Measurements from ENCODE around the gene TNFAIP2.

TNFAIP2 gene

GRCh38 chr14:103131580-103131979 lies 8.3 kb downstream of the TNFAIP2 start:
- Mint-ChIP-seq H3K36me3 (ENCODE audit: low read depth) (no peaks in the 10 kb centered on the region), H3K4me1 (ENCODE audit: low read depth) (no peaks in the 10 kb centered on the region), H3K27me3 (no peaks in the 10 kb centered on the region), H3K9me3 (no peaks in the 10 kb centered on the region), H3K27ac (no peak overlapping the region), H3K4me3 (no peak overlapping the region)

- Mint-ChIP-seq H3K27me3 (no peaks in the 10 kb centered on the region), H3K4me3 (no peak overlapping the region), H3K9me3 (no peaks in the 10 kb centered on the region), H3K27ac (no peak overlapping the region), H3K36me3 (ENCODE audit: low read depth) (no peaks in the 10 kb centered on the region), H3K4me1 (ENCODE audit: low read depth) (no peaks in the 10 kb centered on the region)
Observed at GRCh38 chr14:103132381-103133209, 9.3 kb downstream of the TNFAIP2 start.

GRCh38 chr14:103133210-103134140 lies 10.2 kb downstream of the TNFAIP2 start:
- Mint-ChIP-seq H3K4me1 (ENCODE audit: low read depth) (no peaks in the 10 kb centered on the region), H3K36me3 (ENCODE audit: low read depth) (no peaks in the 10 kb centered on the region), H3K27me3 (no peaks in the 10 kb centered on the region), H3K4me3 (no peak overlapping the region), H3K9me3 (no peaks in the 10 kb centered on the region), H3K27ac (no peak overlapping the region)

GRCh38 chr14:103134405-103134804 lies 11.1 kb downstream of the TNFAIP2 start:
- no peak overlapping the region for H3K4me3 Mint-ChIP-seq
- H3K4me1 Mint-ChIP-seq (ENCODE audit: low read depth): no peaks in the 10 kb centered on the region
- H3K36me3 Mint-ChIP-seq (ENCODE audit: low read depth): no peaks in the 10 kb centered on the region
- no peak overlapping the region for H3K27ac Mint-ChIP-seq
- H3K27me3 Mint-ChIP-seq: no peaks in the 10 kb centered on the region
- H3K9me3 Mint-ChIP-seq: no peaks in the 10 kb centered on the region

- H3K27me3 Mint-ChIP-seq: peaks cover 3% of the 10 kb centered on the region
- H3K9me3 Mint-ChIP-seq: no peaks in the 10 kb centered on the region
- H3K4me3 Mint-ChIP-seq: no peak overlapping the region
- no peak overlapping the region for H3K27ac Mint-ChIP-seq
- H3K36me3 Mint-ChIP-seq (ENCODE audit: low read depth): no peaks in the 10 kb centered on the region
- no peaks in the 10 kb centered on the region for H3K4me1 Mint-ChIP-seq (ENCODE audit: low read depth)
Observed at GRCh38 chr14:103134919-103135318, 11.7 kb downstream of the TNFAIP2 start.

- no peaks in the 10 kb centered on the region for H3K36me3 Mint-ChIP-seq (ENCODE audit: low read depth)
- peaks cover 7% of the 10 kb centered on the region for H3K27me3 Mint-ChIP-seq
- H3K27ac Mint-ChIP-seq: no peak overlapping the region
- H3K4me1 Mint-ChIP-seq (ENCODE audit: low read depth): no peaks in the 10 kb centered on the region
- H3K9me3 Mint-ChIP-seq: no peaks in the 10 kb centered on the region
- H3K4me3 Mint-ChIP-seq: no peak overlapping the region
Observed at GRCh38 chr14:103135333-103136260, 12.3 kb downstream of the TNFAIP2 start.

GRCh38 chr14:103136388-103137271 lies 13.4 kb downstream of the TNFAIP2 start:
- Mint-ChIP-seq H3K4me1 (ENCODE audit: low read depth) (no peaks in the 10 kb centered on the region), H3K36me3 (ENCODE audit: low read depth) (no peaks in the 10 kb centered on the region), H3K4me3 (no peak overlapping the region), H3K27ac (no peak overlapping the region), H3K9me3 (no peaks in the 10 kb centered on the region), H3K27me3 (peaks cover 12% of the 10 kb centered on the region)

GRCh38 chr14:103137689-103138300 lies 14.5 kb downstream of the TNFAIP2 start:
- H3K36me3 Mint-ChIP-seq (ENCODE audit: low read depth): no peaks in the 10 kb centered on the region
- no peak overlapping the region for H3K27ac Mint-ChIP-seq
- peaks cover 22% of the 10 kb centered on the region for H3K27me3 Mint-ChIP-seq
- no peaks in the 10 kb centered on the region for H3K4me1 Mint-ChIP-seq (ENCODE audit: low read depth)
- H3K9me3 Mint-ChIP-seq: no peaks in the 10 kb centered on the region
- H3K4me3 Mint-ChIP-seq: no peak overlapping the region

- no peaks in the 10 kb centered on the region for H3K9me3 Mint-ChIP-seq
- H3K36me3 Mint-ChIP-seq (ENCODE audit: low read depth): no peaks in the 10 kb centered on the region
- peaks cover 29% of the 10 kb centered on the region for H3K27me3 Mint-ChIP-seq
- no peaks in the 10 kb centered on the region for H3K4me1 Mint-ChIP-seq (ENCODE audit: low read depth)
- H3K4me3 Mint-ChIP-seq: no peak overlapping the region
- H3K27ac Mint-ChIP-seq: no peak overlapping the region
Observed at GRCh38 chr14:103138301-103139131, 15.3 kb downstream of the TNFAIP2 start.

GRCh38 chr14:103139132-103140025 lies 16.1 kb downstream of the TNFAIP2 start:
- no peak overlapping the region for H3K27ac Mint-ChIP-seq
- H3K36me3 Mint-ChIP-seq (ENCODE audit: low read depth): no peaks in the 10 kb centered on the region
- no peaks in the 10 kb centered on the region for H3K9me3 Mint-ChIP-seq
- H3K4me3 Mint-ChIP-seq: no peak overlapping the region
- peaks cover 33% of the 10 kb centered on the region for H3K27me3 Mint-ChIP-seq
- H3K4me1 Mint-ChIP-seq (ENCODE audit: low read depth): no peaks in the 10 kb centered on the region

GRCh38 chr14:103140316-103141109 lies 17.3 kb downstream of the TNFAIP2 start:
- Mint-ChIP-seq H3K4me1 (ENCODE audit: low read depth) (no peaks in the 10 kb centered on the region), H3K36me3 (ENCODE audit: low read depth) (no peaks in the 10 kb centered on the region), H3K9me3 (no peaks in the 10 kb centered on the region), H3K27ac (peak overlapping the region; percentile 64), H3K27me3 (peaks cover 34% of the 10 kb centered on the region), H3K4me3 (no peak overlapping the region)

Data from stimulated activated naive CD8-positive, alpha-beta T cell treated with anti-CD3 and anti-CD28 coated beads, Interleukin-15, Interleukin-2, amounts not matched to agents 100 ng/mL and 50 ng/mL, for 24 hours (primary cell).